Tracheal epithelial cell (primary cell): Measurements from ENCODE around the gene ACTA1. TPM values are rescaled to one million over a fixed set of nuclear protein-coding genes. Genes with fewer than 3 reads are reported as not detected.

ENCODE experiments used
- total RNA-seq: library from RNA; depleted of rRNA; stranded (reverse); fragments of >200 nt; gene quantifications from 2 replicates; pipeline ENCODE4 v1.2.1, GENCODE V29; 2014

Gene ACTA1
- total RNA-seq, result not detected in 2 replicates

GRCh38 chr1:229434005-229434640 lies at the start of gene ACTA1:
TSS of gene ACTA1 (minus strand) at chr1:229434094. CDS start at chr1:229433115, 979 bp downstream.

Other genes starting within 250 kb of the ACTA1 start
- gene RAB4A, start 163.0 kb downstream of the ACTA1 start, total RNA-seq, result 38.1 and 42.0 TPM in 2 replicates
- 8.1 and 9.6 TPM in 2 replicates for gene CCSAP, start 91.0 kb downstream of the ACTA1 start, total RNA-seq
- gene NUP133, start 74.2 kb upstream of the ACTA1 start, total RNA-seq, result 31.3 and 32.3 TPM in 2 replicates
- 16.9 and 25.2 TPM in 2 replicates for gene ABCB10, start 124.6 kb upstream of the ACTA1 start, total RNA-seq
- 17.6 and 21.7 TPM in 2 replicates for gene TAF5L, start 192.0 kb upstream of the ACTA1 start, total RNA-seq
- 14.5 and 14.7 TPM in 2 replicates for gene URB2, start 192.2 kb upstream of the ACTA1 start, total RNA-seq